Glutamatergic neuron (in vitro differentiated cells): ENCODE results near the gene SORCS1. TPM values are rescaled to one million over a fixed set of nuclear protein-coding genes. Genes with fewer than 3 reads are reported as not detected.

Experiments used
- DNase-seq: peaks from one replicate; pipeline ENCODE4 v3.0.0; 2022
- H3K27ac Mint-ChIP-seq: one replicate; pipeline ENCODE4 v1.8.0; 2020; ENCODE audit warnings: mild to moderate bottlenecking, mixed read lengths, inconsistent platforms; ENCODE audit not compliant: unreplicated experiment
- H3K27me3 Mint-ChIP-seq: one replicate; pipeline ENCODE4 v1.8.0; 2020; ENCODE audit warnings: mild to moderate bottlenecking, moderate library complexity, mixed read lengths, inconsistent platforms; ENCODE audit not compliant: unreplicated experiment
- H3K36me3 Mint-ChIP-seq: one replicate; pipeline ENCODE4 v1.8.0; 2020; ENCODE audit warnings: mild to moderate bottlenecking, mixed read lengths, inconsistent platforms; ENCODE audit not compliant: unreplicated experiment
- H3K4me1 Mint-ChIP-seq: one replicate; pipeline ENCODE4 v1.8.0; 2020; ENCODE audit warnings: mild to moderate bottlenecking, low read depth, mixed read lengths, inconsistent platforms; ENCODE audit not compliant: unreplicated experiment
- H3K4me3 Mint-ChIP-seq: one replicate; pipeline ENCODE4 v1.8.0; 2020; ENCODE audit warnings: mild to moderate bottlenecking, mixed read lengths, inconsistent platforms; ENCODE audit not compliant: unreplicated experiment
- H3K9me3 Mint-ChIP-seq: one replicate; pipeline ENCODE4 v1.8.0; 2020; ENCODE audit warnings: mild to moderate bottlenecking, moderate library complexity, mixed read lengths, inconsistent platforms; ENCODE audit not compliant: unreplicated experiment
- CTCF ChIP-seq: fragments of 200-600 bp; sonication (generic); IDR thresholded peaks from one replicate; pipeline ENCODE4 v1.5.0; 2021; ENCODE audit not compliant: partially characterized antibody, unreplicated experiment
- total RNA-seq: library from RNA; stranded (reverse); fragmentation: NEBNext Ultra II Directional; extraction: Animal tissue kit (Norgen Biotek cat#: 25700); gene quantifications from one replicate; pipeline ENCODE4 v1.2.1, GENCODE V29; 2021; ENCODE audit not compliant: unreplicated experiment

Gene SORCS1
- total RNA-seq, 1 donor from 2014 or later, result 3.3 TPM

GRCh38 chr10:107141524-107142061 is 22.9 kb downstream of the SORCS1 start:
- no peak for DNase-seq
- no peaks in the 10 kb centered on the region for H3K36me3 Mint-ChIP-seq
- no peak for TF ChIP-seq CTCF
- H3K4me1 Mint-ChIP-seq, result no peaks in the 10 kb centered on the region
- H3K9me3 Mint-ChIP-seq, result no peaks in the 10 kb centered on the region
- no peaks in the 10 kb centered on the region for H3K27me3 Mint-ChIP-seq
- H3K4me3 Mint-ChIP-seq, result no peak overlapping the region
- H3K27ac Mint-ChIP-seq, result no peak overlapping the region

GRCh38 chr10:107139237-107139636 is 25.3 kb downstream of the SORCS1 start:
- Mint-ChIP-seq H3K4me1 (no peaks in the 10 kb centered on the region), H3K27me3 (no peaks in the 10 kb centered on the region), H3K4me3 (no peak overlapping the region), H3K27ac (no peak overlapping the region), H3K9me3 (no peaks in the 10 kb centered on the region), H3K36me3 (no peaks in the 10 kb centered on the region)
- TF ChIP-seq CTCF, result no peak
- no peak for DNase-seq

GRCh38 chr10:107133656-107134055 is 30.9 kb downstream of the SORCS1 start:
- Mint-ChIP-seq H3K36me3 (no peaks in the 10 kb centered on the region), H3K27ac (no peak overlapping the region), H3K4me3 (no peak overlapping the region), H3K9me3 (no peaks in the 10 kb centered on the region), H3K4me1 (no peaks in the 10 kb centered on the region), H3K27me3 (no peaks in the 10 kb centered on the region)
- no peak for TF ChIP-seq CTCF
- DNase-seq, result no peak

- Mint-ChIP-seq H3K9me3 (peaks cover 4% of the 10 kb centered on the region), H3K36me3 (no peaks in the 10 kb centered on the region), H3K4me1 (peaks cover 8% of the 10 kb centered on the region), H3K4me3 (no peak overlapping the region), H3K27me3 (no peaks in the 10 kb centered on the region), H3K27ac (no peak overlapping the region)
- TF ChIP-seq CTCF, result no peak
- no peak for DNase-seq
These were observed 35.5 kb downstream of the SORCS1 start for GRCh38 chr10:107129000-107129399.

- peaks cover 4% of the 10 kb centered on the region for H3K9me3 Mint-ChIP-seq
- TF ChIP-seq CTCF, result no peak
- DNase-seq, result no peak
These were observed 37.9 kb downstream of the SORCS1 start for GRCh38 chr10:107126512-107127065.

More at GRCh38 chr10:107126512-107127065, 37.9 kb downstream of the SORCS1 start:
- no peaks in the 10 kb centered on the region for H3K36me3 Mint-ChIP-seq
- H3K27ac Mint-ChIP-seq, result no peak overlapping the region
- H3K27me3 Mint-ChIP-seq, result no peaks in the 10 kb centered on the region
- H3K4me1 Mint-ChIP-seq, result peaks cover 8% of the 10 kb centered on the region
- no peak overlapping the region for H3K4me3 Mint-ChIP-seq
